ENCODE data around the gene BTRC. TPM values are rescaled to one million over a fixed set of nuclear protein-coding genes. Genes with fewer than 3 reads are reported as not detected.

The BTRC gene
- polyA plus RNA-seq, 3 donors = 2.8 to 4.3 (median 3.1) TPM

- no peak for TF ChIP-seq CTCF (IDR thresholded peaks at IDR 0.05)
- no peaks in the 10 kb centered on the region for H4K20me1 ChIP-seq (ENCODE audit: insufficient read depth, low read length)
- no peak overlapping the region for H3K4me2 ChIP-seq (replicated peaks; ENCODE audit: extremely low read depth, low read length, poor library complexity, severe bottlenecking)
- H3K36me3 ChIP-seq (replicated peaks in 1 of 2; ENCODE audit: control insufficient read depth in 1 of 2, insufficient read depth in 2 of 2, low read length in 2 of 2) = peaks cover 4 to 8% of the 10 kb centered on the region in 2 donors
- H3K9ac ChIP-seq (ENCODE audit: insufficient read depth, low read length, poor library complexity, severe bottlenecking) = no peak overlapping the region
- H3K27ac ChIP-seq (ENCODE audit: low read depth in 1 of 2, low read length in 2 of 2) = no peak overlapping the region
- WGBS (ENCODE audit: insufficient coverage) = no CpG with 5 or more reads among the region's 2 CpGs
- peaks cover 0 to 4% of the 10 kb centered on the region in 2 donors for H3K4me1 ChIP-seq (ENCODE audit: control insufficient read depth in 1 of 2, insufficient read depth in 2 of 2, low read length in 2 of 2)
- Mint-ChIP-seq H3K4me3 (no peak overlapping the region), H3K36me3 (peaks cover 10 to 16% of the 10 kb centered on the region in 2 donors), H3K27me3 (ENCODE audit: low read depth in 3 of 3) (peaks cover 3 to 15% (median 13%) of the 10 kb centered on the region in 3 donors), H3K27ac (no peak overlapping the region), H3K4me1 (peaks cover 10% of the 10 kb centered on the region), H3K9me3 (no peaks in the 10 kb centered on the region)
- H3K27me3 ChIP-seq (ENCODE audit: control insufficient read depth in 2 of 2, insufficient read depth in 2 of 2, low read length in 2 of 2) = no peaks in the 10 kb centered on the region
- no peak for DNase-seq
- H3K79me2 ChIP-seq (ENCODE audit: insufficient read depth, low read length) = no peaks in the 10 kb centered on the region
- H2AFZ ChIP-seq (ENCODE audit: insufficient read depth, low read depth, low read length, poor library complexity, severe bottlenecking) = no peak overlapping the region
- no peaks in the 10 kb centered on the region for H3K9me3 ChIP-seq (replicated peaks in 1 of 2; ENCODE audit: control insufficient read depth in 1 of 2, insufficient read depth in 1 of 2, low read length in 2 of 2)
- intact Hi-C loops (cut with micrococcal nuclease) = no loop called here
- H3K4me3 ChIP-seq (replicated peaks in 1 of 3; ENCODE audit: low read depth in 2 of 3, low read length in 3 of 3) = no peak overlapping the region
Observed at GRCh38 chr10:101558204-101558603, 204.2 kb downstream of the BTRC start.

- Histone ChIP-seq H3K79me2 (ENCODE audit: insufficient read depth, low read length) (no peaks in the 10 kb centered on the region), H3K36me3 (replicated peaks in 1 of 2; ENCODE audit: control insufficient read depth in 1 of 2, insufficient read depth in 2 of 2, low read length in 2 of 2) (peaks cover 0 to under 1% of the 10 kb centered on the region in 2 donors), H4K20me1 (ENCODE audit: insufficient read depth, low read length) (no peaks in the 10 kb centered on the region), H3K27ac (ENCODE audit: low read depth in 1 of 2, low read length in 2 of 2) (no peak overlapping the region), H2AFZ (ENCODE audit: insufficient read depth, low read depth, low read length, poor library complexity, severe bottlenecking) (no peak overlapping the region), H3K4me2 (replicated peaks; ENCODE audit: extremely low read depth, low read length, poor library complexity, severe bottlenecking) (no peak overlapping the region), H3K9ac (ENCODE audit: insufficient read depth, low read length, poor library complexity, severe bottlenecking) (no peak overlapping the region), H3K27me3 (ENCODE audit: control insufficient read depth in 2 of 2, insufficient read depth in 2 of 2, low read length in 2 of 2) (peaks cover 0 to 3% of the 10 kb centered on the region in 2 donors), H3K4me3 (replicated peaks in 1 of 3; ENCODE audit: low read depth in 2 of 3, low read length in 3 of 3) (no peak overlapping the region), H3K9me3 (replicated peaks in 1 of 2; ENCODE audit: control insufficient read depth in 1 of 2, insufficient read depth in 1 of 2, low read length in 2 of 2) (no peaks in the 10 kb centered on the region), H3K4me1 (ENCODE audit: control insufficient read depth in 1 of 2, insufficient read depth in 2 of 2, low read length in 2 of 2) (peaks cover 0 to 4% of the 10 kb centered on the region in 2 donors)
- Mint-ChIP-seq H3K4me3 (no peak overlapping the region), H3K4me1 (peaks cover 10% of the 10 kb centered on the region), H3K36me3 (peaks cover 5 to 10% of the 10 kb centered on the region in 2 donors), H3K27me3 (ENCODE audit: low read depth in 3 of 3) (peaks cover 6 to 20% (median 18%) of the 10 kb centered on the region in 3 donors), H3K9me3 (peaks cover 0 to 3% (median 0%) of the 10 kb centered on the region in 7 donors), H3K27ac (peak overlapping the region in 1 of 7 donors; percentile 8)
- WGBS (ENCODE audit: insufficient coverage) = 73% methylated on average over 16 of the region's 18 CpGs
- no peak for TF ChIP-seq CTCF (IDR thresholded peaks at IDR 0.05)
- no peak for DNase-seq
- intact Hi-C loops (cut with micrococcal nuclease) = no loop called here
Observed at GRCh38 chr10:101558671-101559595, 205.0 kb downstream of the BTRC start.
